ENCODE data around the gene CCND1. TPM values are rescaled to one million over a fixed set of nuclear protein-coding genes. Genes with fewer than 3 reads are reported as not detected.
"Not testable (repeated sequence)": the region's sequence is repeated elsewhere in the genome, so short reads cannot be mapped to it uniquely, and the experiment has no call there.

The CCND1 gene
- total RNA-seq, 1 donor from 2014 or later: 135 TPM

GRCh38 chr11:69691463-69691862 lies 50.5 kb downstream of the CCND1 start:
- no peak for DNase-seq

- DNase-seq: no peak
These were observed 51.5 kb downstream of the CCND1 start for GRCh38 chr11:69692422-69692821.

- peak; percentile 45 for DNase-seq
These were observed 53.8 kb downstream of the CCND1 start for GRCh38 chr11:69694781-69695180.

- no peak for DNase-seq
These were observed 54.6 kb downstream of the CCND1 start for GRCh38 chr11:69695581-69695980.

GRCh38 chr11:69695995-69696394 lies 55.0 kb downstream of the CCND1 start:
- DNase-seq: not testable (repeated sequence)

DNA sequence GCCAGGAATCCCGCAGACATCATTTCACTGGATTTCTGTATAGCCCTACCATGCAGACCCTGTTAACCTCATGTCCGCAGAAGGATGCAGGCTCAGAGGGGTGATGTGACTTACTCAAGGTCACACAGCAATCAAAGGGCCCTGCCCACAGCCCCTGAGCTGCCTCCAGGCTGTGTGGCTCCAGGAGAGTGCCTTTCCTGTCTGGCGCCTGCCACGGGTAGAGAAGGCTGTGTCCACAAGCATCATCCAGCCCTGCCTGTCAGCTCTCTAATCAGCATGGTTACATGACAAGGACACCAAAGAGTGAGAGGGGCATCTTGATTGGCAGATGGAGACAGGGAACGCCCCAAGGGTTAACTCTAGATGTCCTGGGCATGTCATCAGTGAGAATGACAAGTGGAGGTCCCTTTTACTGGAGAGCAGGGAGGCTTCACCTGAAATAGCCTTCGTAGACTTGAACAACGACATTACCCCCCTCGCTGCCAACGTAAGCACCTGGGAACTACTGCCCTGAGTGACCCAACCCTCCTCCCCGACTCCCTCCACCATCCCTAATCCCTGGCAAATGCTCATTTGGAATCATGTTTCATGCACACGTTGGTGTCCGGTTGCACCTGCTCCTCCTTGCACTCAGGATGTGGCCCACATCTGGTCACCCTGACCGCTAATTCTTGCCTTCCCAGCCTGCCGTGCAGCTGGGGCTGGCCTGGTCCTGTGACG lies 56.0 kb downstream of the CCND1 start:
- peak; percentile 54 for DNase-seq

- DNase-seq: no peak
These were observed 56.5 kb downstream of the CCND1 start for GRCh38 chr11:69697469-69697843.

DNA sequence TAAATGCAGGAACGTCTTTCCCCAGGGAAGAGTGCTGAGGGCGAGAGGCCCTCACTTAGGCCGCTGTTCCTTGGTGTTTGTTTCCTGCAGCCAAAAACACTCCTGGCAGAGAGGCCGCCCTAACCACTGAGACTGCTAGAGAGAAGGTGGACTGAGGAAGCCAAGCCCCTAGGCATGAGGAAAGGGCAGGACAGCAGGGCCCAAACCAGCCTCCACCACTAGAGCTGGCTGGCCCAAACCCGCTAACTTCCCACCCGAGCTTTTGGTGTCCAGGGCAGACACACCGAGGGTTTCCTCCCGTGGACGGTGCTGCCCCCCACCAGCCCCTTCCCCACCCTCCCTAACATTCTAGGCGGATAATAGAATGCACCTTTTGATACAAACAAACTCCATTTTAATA lies 56.9 kb downstream of the CCND1 start:
- no peak for DNase-seq

DNA sequence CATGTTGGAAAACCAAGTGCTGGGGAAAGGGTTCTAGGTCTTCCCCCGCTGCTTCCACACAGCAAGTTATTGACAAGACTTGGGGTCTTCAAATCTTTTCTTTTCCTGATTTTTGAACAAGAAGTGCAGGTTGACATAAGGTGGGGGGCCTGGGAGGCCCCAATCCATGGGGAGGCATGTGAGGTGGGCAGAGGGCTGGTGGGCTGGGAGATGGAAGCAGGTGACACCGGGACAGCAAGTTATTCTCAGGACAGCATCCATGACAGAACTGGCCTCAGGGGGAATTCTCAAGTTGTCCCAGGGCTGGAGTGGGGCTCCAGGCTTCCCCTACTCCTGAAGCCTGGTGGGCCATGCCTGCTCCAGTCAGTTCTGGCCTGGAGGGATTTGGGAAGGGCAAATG lies 57.4 kb downstream of the CCND1 start:
- no peak for DNase-seq

DNA sequence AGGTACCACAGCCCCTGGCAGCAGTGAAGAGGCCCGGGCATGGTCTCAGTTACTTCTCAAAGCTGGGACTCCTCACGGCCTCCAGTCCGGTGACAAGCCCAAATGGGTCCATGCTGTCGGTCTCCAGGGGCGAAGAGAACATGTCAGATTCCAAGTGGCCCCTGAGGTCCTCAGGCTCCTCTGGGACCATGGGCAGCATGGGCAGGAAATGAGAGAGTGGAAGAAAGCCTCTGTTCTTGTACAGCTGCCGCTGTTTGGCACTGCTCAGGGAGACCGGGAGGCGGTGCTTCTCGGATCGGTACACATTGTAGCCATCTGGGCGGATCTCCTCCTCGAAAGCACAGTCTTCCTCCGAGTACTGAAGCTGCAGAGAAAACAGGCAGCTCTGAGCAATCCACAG lies 58.3 kb downstream of the CCND1 start:
- peak; percentile 57 for DNase-seq

DNA sequence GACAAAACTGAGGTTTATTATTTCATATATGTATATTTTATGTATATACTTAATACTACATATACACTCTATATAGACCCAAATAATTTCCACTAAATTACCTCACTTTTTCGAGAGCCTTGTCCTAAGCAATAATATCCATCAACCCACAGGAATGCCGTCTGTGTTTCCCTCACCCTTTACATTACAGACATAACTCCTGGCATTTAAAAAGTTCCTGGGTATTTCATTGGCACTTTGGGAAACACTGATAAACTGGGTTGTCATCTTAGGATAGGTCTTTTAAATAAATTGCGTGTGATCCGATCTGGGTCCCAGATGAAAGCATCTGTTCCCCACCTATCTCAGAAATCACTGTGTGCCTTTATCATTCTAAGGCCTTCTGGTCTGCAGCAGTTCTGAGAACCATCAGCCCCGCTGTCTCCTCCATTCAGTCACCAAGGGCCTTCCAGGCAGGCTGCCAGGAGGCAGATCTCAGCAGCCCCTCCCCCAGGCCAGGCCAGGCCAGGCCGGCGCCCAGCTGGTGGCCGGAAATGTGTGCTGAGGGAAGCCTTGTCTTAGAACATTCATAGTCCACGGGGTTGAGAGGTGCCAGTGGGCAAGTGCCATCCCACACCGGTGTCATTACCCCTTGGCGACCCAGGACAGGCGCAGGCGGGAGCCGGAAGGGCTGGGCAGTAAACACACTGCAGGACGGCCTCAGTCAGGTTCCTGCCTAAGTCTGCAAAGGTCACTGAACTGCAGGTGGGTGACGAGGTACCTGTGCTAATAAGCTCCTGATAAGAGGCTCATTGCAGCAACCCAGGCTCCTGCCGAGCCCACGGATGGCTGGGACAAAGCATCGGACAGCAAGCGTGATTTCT lies 59.6 kb downstream of the CCND1 start:
- DNase-seq: peak; percentile 88

DNA sequence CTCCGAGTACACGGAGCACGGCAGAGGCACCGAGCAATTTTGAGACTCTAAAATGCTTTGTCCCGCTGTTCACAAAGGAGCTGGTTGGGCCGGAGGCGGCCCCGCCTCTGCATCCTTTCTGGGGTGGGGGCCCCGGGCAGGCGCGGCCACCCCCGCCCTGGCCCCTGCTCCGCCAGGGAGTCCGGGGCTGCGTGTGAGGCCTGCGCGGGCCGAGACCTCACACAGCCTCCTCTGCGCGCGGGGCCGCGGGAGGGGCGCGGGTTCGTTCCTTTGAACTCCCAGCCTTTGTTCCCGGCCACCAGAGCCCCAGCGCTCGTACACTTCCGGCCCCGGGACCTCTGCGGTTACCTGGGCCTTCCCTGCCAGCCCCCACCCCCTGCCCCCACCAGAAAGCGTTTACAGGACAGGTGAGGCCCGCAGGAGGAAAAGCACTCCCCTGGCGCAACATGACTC lies 61.3 kb downstream of the CCND1 start:
- DNase-seq: no peak

- DNase-seq: no peak
These were observed 62.0 kb downstream of the CCND1 start for GRCh38 chr11:69702769-69703452.

- DNase-seq: no peak
These were observed 62.5 kb downstream of the CCND1 start for GRCh38 chr11:69703453-69703767.

Other genes starting within 250 kb of the CCND1 start
- gene LINC01488, start 159.5 kb upstream of the CCND1 start, total RNA-seq: not detected
- gene LTO1, start 34.2 kb downstream of the CCND1 start, total RNA-seq: 11.5 TPM
- gene FGF19, start 62.9 kb downstream of the CCND1 start, total RNA-seq: 1.8 TPM
- not detected for gene FGF4, start 134.2 kb downstream of the CCND1 start, total RNA-seq
- not detected for gene FGF3, start 178.3 kb downstream of the CCND1 start, total RNA-seq

All from tongue (tissue), 2 donors.